Measurements from ENCODE around the gene EDIL3.

GRCh38 chr5:83914199-83914598 is 470.5 kb downstream of the EDIL3 start:
- TF ChIP-seq POLR2AphosphoS5 (IDR thresholded peaks at IDR 0.05; ENCODE audit: low read depth, low read length) = no peak
- TF ChIP-seq TAF1 (IDR thresholded peaks at IDR 0.05; ENCODE audit: borderline replicate concordance, insufficient read depth, low read length) = no peak
- no peak for TF ChIP-seq SIN3A (IDR thresholded peaks at IDR 0.05; ENCODE audit: borderline replicate concordance, insufficient read depth, low read length)
- TF ChIP-seq REST (IDR thresholded peaks at IDR 0.05; ENCODE audit: insufficient read depth in 1 of 2, low read depth in 2 of 2, low read length in 2 of 2) = no peak
- TF ChIP-seq FOXP2 (optimal IDR thresholded peaks at IDR 0.05; ENCODE audit: borderline replicate concordance, extremely low read depth, extremely low read length, insufficient read depth) = no peak

Measured in PFSK-1 (cell line).